Measurements from ENCODE around the gene MAP4K2. TPM values are rescaled to one million over a fixed set of nuclear protein-coding genes. Genes with fewer than 3 reads are reported as not detected.

Gene MAP4K2
- total and polyA plus RNA-seq, 9 of the 15 experiments (the other 6 are each of a cell fraction or from before 2014, with no cell fraction given), result 0.13 to 14.5 (median 7.3) TPM

GRCh38 chr11:64742087-64742888 lies 60.7 kb downstream of the MAP4K2 start (continued):
- TF ChIP-seq, protein P1, sequence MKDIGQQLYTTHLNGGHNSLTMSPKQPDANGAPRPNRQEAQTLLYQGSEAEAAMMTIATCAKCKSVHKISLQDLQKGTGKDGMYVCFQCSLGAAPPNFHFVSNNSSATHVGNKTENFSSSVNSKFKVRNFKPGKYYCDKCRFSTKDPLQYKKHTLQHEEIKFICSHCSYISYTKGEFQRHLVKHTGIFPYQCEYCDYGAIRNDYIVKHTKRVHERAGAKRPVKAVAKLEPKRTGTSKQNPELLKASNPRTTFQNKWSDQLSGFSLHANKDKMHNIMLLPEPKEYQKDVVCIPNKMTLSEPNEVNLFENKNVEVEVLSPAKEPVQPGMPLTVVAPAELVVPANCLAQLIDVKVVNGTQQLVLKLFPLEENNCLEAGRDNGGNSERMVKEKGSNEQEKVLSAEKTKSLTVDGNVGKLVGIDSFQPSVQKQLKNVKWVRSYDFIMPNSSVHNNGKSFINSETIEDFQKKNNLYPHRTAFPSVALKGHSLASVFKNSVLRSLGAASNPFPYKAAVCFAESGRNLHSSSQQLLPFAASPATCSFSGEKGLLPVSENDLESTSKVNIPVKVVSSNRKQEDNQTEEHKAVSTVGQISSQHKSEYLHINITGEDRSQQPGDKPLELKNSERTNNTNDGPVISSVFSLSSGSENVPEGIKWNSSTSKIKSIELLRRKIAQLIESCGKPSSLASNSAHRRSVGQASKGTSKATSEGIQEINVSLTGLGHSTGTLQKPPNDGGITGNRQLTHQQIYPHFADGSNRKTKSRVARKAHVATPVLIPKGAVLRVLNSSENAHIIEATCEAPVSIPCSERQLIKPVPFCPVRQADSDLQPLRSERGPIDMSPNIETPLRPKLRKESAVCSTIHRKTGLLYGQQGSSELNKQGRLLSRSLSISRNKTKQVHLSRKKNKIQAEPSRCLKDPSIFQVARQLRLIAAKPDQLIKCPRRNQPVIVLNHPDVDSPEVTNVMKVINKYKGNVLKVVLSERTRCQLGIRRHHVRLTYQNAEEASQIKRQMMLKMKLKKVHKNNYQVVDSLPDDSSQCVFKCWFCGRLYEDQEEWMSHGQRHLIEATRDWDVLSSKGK (CRISPR knock-in tag; IDR thresholded peaks at IDR 0.05), result no peak
- TF ChIP-seq CBFA2T2 (conservative IDR thresholded peaks at IDR 0.05) (0 out of 2 replicates have a peak, but pooled peaks have one; percentile 9), NR2C1 (IDR thresholded peaks at IDR 0.05) (peak; percentile 18; the same call in 1 of the 2 replicates), NR2C1 (tag; IDR thresholded peaks at IDR 0.05) (0 out of 2 replicates have a peak, but pooled peaks have one; percentile 28), ZBTB7A (IDR thresholded peaks at IDR 0.05; ENCODE audit: borderline replicate concordance, control insufficient read depth, low read depth, low read length) (peak; percentile 39; the same call in 1 of the 2 replicates), EGR1 (conservative IDR thresholded peaks at IDR 0.05) (0 out of 2 replicates have a peak, but pooled peaks have one; percentile 2), CBFB (CRISPR knock-in tag; IDR thresholded peaks at IDR 0.05) (0 out of 2 replicates have a peak, but pooled peaks have one; percentile 9), PCBP1 (IDR thresholded peaks at IDR 0.05; ENCODE audit: low read depth, low read length, poor library complexity, severe bottlenecking) (peak; percentile 25), HEY1 (CRISPR knock-in tag; IDR thresholded peaks at IDR 0.05; ENCODE audit: borderline replicate concordance) (no peak), CBFA2T3 (IDR thresholded peaks at IDR 0.05) (peak; percentile 47), TCF3 (CRISPR knock-in tag; IDR thresholded peaks at IDR 0.05) (no peak), RBBP5 (IDR thresholded peaks at IDR 0.05; ENCODE audit: borderline replicate concordance, insufficient read depth, low read length, poor library complexity, severe bottlenecking) (peak; percentile 46), ESRRA (IDR thresholded peaks at IDR 0.05; ENCODE audit: borderline replicate concordance, low read depth) (peak; percentile 31; the same call in 1 of the 2 replicates), CXXC5 (CRISPR knock-in tag; IDR thresholded peaks at IDR 0.05) (no peak; the same call in 1 of the 2 replicates), TFAP4 (CRISPR knock-in tag; IDR thresholded peaks at IDR 0.05; ENCODE audit: borderline replicate concordance) (peak; percentile 51; the same call in 1 of the 2 replicates), MTA3 (IDR thresholded peaks at IDR 0.05; ENCODE audit: borderline replicate concordance) (0 out of 2 replicates have a peak, but pooled peaks have one; percentile 12), KDM2B (CRISPR knock-in tag; IDR thresholded peaks at IDR 0.05) (0 out of 2 replicates have a peak, but pooled peaks have one; percentile 18)
- TF ChIP-seq, protein P2, sequence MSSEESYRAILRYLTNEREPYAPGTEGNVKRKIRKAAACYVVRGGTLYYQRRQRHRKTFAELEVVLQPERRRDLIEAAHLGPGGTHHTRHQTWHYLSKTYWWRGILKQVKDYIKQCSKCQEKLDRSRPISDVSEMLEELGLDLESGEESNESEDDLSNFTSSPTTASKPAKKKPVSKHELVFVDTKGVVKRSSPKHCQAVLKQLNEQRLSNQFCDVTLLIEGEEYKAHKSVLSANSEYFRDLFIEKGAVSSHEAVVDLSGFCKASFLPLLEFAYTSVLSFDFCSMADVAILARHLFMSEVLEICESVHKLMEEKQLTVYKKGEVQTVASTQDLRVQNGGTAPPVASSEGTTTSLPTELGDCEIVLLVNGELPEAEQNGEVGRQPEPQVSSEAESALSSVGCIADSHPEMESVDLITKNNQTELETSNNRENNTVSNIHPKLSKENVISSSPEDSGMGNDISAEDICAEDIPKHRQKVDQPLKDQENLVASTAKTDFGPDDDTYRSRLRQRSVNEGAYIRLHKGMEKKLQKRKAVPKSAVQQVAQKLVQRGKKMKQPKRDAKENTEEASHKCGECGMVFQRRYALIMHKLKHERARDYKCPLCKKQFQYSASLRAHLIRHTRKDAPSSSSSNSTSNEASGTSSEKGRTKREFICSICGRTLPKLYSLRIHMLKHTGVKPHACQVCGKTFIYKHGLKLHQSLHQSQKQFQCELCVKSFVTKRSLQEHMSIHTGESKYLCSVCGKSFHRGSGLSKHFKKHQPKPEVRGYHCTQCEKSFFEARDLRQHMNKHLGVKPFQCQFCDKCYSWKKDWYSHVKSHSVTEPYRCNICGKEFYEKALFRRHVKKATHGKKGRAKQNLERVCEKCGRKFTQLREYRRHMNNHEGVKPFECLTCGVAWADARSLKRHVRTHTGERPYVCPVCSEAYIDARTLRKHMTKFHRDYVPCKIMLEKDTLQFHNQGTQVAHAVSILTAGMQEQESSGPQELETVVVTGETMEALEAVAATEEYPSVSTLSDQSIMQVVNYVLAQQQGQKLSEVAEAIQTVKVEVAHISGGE (CRISPR knock-in tag; IDR thresholded peaks at IDR 0.05), result peak in 1 of 3 experiments; percentile 65; a peak in 2 of 6 replicates

Measured in K562 (cell line).